GM21526 (cell line): ENCODE measurements around the gene SPATA7.
"Not testable (repeated sequence)": the region's sequence is repeated elsewhere in the genome, so short reads cannot be mapped to it uniquely, and the experiment has no call there.

Experiments used
- ATAC-seq: cut with Tn5 transposase; IDR thresholded peaks from one replicate; pipeline ENCODE4 v1.9.1; 2021; ENCODE audit warnings: moderate library complexity; ENCODE audit not compliant: unreplicated experiment, low FRiP score

The SPATA7 gene

GRCh38 chr14:88385212-88386101 is at the start of gene SPATA7:
Gene SPATA7 (plus strand): TSS chr14:88385657. CDS start chr14:88385819, 162 bp downstream.
- peak; percentile 100 for ATAC-seq

GRCh38 chr14:88340357-88340756 is 45.1 kb upstream of the SPATA7 start:
- no peak for ATAC-seq

DNA sequence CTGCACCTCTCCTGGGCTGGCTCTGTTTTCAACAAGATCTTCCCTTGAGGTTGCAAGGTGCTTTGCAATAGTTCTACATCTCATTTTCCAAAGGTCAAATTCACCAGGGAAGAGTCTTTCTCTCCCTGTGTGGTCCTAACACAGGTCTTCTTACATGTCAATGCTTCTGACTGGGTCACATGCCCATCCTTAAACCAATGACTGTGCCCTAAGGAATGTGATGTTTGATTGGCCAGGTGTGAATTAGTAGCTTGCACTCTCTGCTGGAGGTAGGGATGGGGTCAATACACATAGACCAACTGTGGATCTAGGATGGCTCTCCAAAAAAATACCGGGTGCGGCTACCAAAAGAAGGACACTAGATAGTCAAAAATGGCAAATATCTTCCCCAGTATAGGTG is 42.5 kb upstream of the SPATA7 start:
- ATAC-seq = no peak

DNA sequence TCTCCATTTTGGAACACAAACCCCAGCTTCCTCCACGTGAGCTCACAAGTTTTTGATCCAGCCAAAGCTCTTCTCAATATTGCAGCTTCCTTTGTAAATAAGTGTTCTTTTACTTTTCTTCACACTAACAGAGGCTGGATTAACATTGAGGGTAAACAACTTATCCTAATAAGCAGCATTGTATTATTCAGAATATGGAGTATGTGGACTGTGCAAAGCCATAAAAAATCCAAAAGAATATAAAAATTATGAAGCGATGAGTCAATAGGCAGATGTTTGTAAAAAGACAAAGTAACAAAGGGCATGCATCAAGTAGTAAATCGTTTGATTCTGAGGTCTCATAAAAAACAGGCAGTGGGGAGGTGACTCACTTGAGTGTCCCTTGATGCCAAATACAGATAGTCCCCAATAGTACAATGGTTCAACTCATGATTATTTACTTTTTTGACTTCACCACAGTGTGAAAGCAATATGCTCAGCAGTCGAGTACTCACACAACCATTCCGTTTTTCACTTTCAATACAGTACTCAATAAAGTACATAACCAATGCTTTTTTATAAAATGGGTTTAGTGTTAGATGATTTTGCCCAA is 39.3 kb upstream of the SPATA7 start:
- ATAC-seq = no peak

DNA sequence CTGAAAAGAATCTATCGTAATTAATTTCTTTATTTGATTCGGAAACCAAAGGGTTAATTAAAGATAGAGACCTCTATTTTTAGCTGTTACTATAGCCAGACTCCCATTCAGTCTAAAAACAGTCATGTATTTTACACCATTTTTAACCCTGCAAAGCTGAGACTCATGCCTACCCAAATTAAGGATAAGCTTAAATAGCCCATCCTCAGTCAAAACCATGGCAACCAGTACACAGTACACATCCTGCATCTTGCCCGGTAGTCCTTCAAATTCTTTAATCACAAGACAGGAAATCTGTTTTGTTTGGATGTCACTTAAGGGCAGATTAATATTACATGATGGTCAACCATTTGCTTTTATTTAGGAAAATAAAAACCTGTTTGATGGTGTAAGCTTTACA is 36.9 kb upstream of the SPATA7 start:
- ATAC-seq = no peak

GRCh38 chr14:88351966-88352691 is 33.3 kb upstream of the SPATA7 start:
- ATAC-seq = no peak

DNA sequence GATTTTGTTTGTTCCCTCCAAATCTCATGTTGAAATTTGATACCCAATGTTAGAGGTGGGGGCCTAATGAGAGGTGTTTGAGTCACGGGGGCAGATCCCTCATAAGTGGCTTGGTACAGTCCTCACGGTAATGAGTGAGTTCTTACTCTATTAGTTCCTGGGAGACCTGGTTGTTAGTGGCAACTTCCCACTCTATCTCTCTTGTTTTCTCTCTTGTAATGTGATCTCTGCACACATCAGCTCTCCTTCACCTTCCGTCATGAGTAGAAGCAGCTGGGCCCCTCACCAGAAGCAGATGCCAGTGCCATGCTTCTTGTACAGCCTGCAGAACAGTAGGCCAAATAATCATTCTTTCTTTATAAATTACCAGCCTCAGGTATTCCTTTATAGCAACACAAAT is 32.8 kb upstream of the SPATA7 start:
- no peak for ATAC-seq

DNA sequence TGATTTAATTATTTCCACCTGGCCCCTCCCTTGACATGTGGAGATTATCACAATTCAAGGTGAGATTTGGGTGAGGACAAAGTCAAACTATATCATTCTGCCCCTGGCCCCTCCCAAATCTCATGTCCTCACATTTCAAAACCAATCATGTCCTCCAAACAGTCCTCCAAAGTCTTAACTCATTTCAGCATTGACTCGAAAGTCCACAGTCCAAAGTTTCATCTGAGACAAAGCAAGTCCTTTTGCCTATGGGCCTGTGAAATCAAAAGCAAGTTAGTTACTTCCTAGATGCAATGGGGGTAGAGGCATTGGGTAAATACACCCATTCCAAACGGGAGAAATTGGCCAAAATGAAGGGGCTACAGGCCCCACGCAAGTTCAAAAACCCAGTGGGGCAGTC is 31.1 kb upstream of the SPATA7 start:
- no peak for ATAC-seq

GRCh38 chr14:88359500-88359899 is 26.0 kb upstream of the SPATA7 start:
- no peak for ATAC-seq

DNA sequence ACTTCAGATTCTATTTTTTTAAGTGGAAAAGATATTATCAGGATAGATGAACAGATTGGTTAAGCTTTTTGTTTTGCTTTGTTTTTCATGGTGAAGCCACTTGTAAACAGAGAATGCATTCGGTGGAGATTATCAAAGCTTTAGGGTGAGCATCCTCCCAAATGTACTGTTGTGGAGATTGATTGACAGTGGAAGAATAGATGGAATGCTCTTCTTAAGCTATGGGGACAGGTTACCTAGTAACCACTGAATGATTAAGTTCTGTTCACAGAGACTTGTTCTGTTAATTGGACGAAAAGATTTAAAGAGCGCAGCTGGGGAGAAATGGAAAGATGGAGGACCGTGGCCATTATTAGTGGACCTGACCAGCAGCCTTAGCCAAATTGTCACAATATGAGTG is 21.8 kb upstream of the SPATA7 start:
- no peak for ATAC-seq

GRCh38 chr14:88364710-88365413 is 20.6 kb upstream of the SPATA7 start:
- ATAC-seq = no peak

DNA sequence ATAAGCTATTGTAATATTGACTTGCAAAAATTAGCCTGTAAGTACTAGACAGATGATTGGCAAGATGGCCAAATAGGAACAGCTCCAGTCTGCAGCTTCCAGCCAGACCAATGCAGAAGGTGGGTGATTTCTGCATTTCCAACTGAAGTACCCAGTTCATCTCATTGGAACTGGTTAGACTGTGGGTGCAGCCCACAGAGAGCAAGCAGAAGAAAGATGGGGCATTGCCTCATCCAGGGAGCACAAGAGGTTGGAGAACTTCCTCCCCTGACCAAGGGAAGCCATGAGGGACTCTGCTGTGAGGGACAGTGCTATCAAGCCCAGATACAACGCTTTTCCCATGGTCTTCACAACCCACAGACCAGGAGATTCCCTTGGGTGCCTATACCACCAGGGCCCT is 16.0 kb upstream of the SPATA7 start:
- no peak for ATAC-seq

- no peak for ATAC-seq
Measured at GRCh38 chr14:88379706-88380343, 5.6 kb upstream of the SPATA7 start.

GRCh38 chr14:88380405-88380804 is 5.1 kb upstream of the SPATA7 start:
- no peak for ATAC-seq

GRCh38 chr14:88381634-88382033 is 3.8 kb upstream of the SPATA7 start:
- ATAC-seq = not testable (repeated sequence)

DNA sequence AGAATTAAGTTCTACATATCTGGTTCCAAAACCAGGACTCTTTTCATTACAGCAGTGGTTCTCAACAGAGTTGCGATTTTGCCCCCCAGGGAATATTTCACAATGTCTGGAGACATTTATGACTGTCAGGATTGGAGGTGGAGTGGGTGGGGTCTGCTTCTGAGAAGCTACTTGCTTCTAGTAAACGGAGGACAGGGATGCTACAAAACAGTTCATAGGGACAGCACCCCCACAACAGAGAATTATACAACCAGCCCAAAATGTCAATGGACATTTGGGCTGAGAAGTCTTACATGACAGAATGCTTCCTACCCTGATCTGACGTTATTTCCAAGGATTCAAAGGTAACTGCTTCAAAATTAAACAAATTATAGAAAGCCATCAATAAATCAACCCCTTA is 739 bp upstream of the SPATA7 start:
- no peak for ATAC-seq

- ATAC-seq = no peak
Measured at GRCh38 chr14:88386256-88386794, 868 bp downstream of the SPATA7 start.

GRCh38 chr14:88388741-88389282 is 3.4 kb downstream of the SPATA7 start:
- no peak for ATAC-seq

DNA sequence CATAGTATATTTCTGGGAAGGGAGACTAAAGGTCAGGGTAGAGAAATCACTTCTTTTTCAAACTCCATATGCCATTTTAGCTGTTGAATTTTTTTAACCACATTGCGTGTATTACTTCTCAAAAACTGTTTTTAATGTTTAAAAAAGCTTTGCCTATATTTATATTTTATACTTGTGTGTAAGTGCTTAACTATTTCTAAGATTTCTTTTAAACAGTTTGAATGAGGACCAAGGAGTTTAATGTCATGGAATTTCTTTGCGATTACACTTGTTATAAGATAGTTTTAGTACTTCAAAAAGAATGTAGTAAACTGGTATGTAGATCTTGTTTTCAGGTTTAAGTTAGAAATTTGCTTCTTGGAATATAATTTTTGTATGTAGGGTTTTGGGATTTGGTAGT is 7.2 kb downstream of the SPATA7 start:
- ATAC-seq = no peak

DNA sequence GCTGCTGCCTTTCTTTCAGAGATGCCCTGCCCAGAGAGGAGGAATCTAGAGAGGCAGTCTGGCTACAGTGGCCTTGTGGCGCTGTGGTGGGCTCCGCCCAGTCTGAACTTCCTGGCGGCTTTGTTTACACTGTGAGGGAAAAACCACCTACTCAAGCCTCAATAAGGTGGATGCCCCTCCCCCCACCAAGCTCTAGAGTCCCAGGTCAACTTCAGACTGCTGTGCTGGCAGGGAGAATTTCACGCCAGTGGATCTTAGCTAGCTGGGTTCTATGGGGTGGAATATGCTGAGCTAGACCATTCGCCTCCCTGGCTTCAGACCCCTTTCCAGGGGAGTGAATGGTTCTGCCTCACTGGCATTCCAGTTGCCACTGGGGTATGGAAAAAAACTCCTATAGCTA is 25.6 kb downstream of the SPATA7 start:
- no peak for ATAC-seq
